Lower leg skin (tissue), 3 donors: ENCODE measurements around the gene IKZF1.

Experiments used
- POLR2A ChIP-seq, 2 donors: fragments of 450-650 bp; IDR thresholded peaks; one replicate each; pipeline ENCODE4 v1.6.1; 2016 to 2017; ENCODE audit warnings: antibody characterized with exemption in 2 of 2, mild to moderate bottlenecking in 1 of 2, moderate library complexity in 1 of 2
- TF ChIP-seq, protein P1 (sequence below), 3 donors: fragments of 450-650 bp; IDR thresholded peaks; one replicate each; pipeline ENCODE4 v1.5.1; 2016; ENCODE audit warnings: antibody characterized with exemption in 3 of 3, mild to moderate bottlenecking in 3 of 3, moderate library complexity in 2 of 3

DNA sequence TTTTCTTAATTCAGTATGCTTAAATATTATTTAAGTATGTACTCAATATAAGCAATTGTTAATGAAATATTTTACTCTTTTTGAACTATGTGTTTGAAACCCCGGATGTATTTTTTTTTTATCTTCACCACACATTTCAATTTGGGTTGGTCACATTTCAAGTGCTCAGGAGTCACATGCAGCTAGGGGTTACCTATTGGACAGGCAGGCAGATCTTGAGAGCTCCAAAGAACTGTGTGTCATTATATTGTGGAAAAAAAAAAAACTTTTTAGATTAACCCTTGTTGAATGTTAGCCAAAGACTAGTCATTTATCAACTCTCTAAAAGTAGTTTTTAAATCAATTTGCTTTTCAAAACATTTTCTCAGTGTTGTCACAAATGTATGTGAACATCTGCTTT lies 37.2 kb downstream of the IKZF1 start:
- TF ChIP-seq, protein P1, sequence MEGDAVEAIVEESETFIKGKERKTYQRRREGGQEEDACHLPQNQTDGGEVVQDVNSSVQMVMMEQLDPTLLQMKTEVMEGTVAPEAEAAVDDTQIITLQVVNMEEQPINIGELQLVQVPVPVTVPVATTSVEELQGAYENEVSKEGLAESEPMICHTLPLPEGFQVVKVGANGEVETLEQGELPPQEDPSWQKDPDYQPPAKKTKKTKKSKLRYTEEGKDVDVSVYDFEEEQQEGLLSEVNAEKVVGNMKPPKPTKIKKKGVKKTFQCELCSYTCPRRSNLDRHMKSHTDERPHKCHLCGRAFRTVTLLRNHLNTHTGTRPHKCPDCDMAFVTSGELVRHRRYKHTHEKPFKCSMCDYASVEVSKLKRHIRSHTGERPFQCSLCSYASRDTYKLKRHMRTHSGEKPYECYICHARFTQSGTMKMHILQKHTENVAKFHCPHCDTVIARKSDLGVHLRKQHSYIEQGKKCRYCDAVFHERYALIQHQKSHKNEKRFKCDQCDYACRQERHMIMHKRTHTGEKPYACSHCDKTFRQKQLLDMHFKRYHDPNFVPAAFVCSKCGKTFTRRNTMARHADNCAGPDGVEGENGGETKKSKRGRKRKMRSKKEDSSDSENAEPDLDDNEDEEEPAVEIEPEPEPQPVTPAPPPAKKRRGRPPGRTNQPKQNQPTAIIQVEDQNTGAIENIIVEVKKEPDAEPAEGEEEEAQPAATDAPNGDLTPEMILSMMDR (IDR thresholded peaks at IDR 0.05) = no peak
- TF ChIP-seq POLR2A (IDR thresholded peaks at IDR 0.05) = no peak
